Subcutaneous adipose tissue (tissue), 4 donors: Measurements from ENCODE around the gene PTTG1. TPM values are rescaled to one million over a fixed set of nuclear protein-coding genes. Genes with fewer than 3 reads are reported as not detected.

Experiments
- total RNA-seq, 4 donors: library from RNA; depleted of rRNA; stranded (reverse); fragments of >200 nt; gene quantifications; one replicate each; pipeline ENCODE4 v1.1.0, GENCODE V29; 2016
- TF ChIP-seq, protein P1 (sequence below): fragments of 450-650 bp; IDR thresholded peaks from one replicate; pipeline ENCODE4 v1.5.1; 2016; ENCODE audit warnings: low read depth, mild to moderate bottlenecking, control low read depth, antibody characterized with exemption, moderate library complexity

The PTTG1 gene
- total RNA-seq, 4 donors from 2014 or later, result 1.3 to 15.0 (median 6.8) TPM

DNA sequence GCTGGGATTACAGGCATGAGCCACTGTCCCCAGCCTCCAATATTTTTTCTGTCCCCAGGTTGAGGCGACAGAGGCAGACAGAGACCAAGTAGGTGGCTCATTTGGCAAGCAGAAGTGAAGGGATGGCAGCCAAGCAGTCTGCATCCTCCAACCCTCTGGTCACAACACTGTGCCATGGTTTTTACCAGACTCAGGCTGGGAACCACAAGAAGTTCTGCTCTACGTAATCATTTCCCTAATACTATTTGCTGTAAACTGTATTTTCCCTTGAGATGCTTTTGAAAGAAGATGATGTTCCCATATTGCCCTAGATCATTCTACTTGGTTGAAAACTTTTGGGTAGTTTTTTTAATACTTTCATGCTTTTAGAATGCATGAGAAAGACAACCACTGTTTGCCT, 40.5 kb downstream of the PTTG1 start:
- TF ChIP-seq, protein P1, sequence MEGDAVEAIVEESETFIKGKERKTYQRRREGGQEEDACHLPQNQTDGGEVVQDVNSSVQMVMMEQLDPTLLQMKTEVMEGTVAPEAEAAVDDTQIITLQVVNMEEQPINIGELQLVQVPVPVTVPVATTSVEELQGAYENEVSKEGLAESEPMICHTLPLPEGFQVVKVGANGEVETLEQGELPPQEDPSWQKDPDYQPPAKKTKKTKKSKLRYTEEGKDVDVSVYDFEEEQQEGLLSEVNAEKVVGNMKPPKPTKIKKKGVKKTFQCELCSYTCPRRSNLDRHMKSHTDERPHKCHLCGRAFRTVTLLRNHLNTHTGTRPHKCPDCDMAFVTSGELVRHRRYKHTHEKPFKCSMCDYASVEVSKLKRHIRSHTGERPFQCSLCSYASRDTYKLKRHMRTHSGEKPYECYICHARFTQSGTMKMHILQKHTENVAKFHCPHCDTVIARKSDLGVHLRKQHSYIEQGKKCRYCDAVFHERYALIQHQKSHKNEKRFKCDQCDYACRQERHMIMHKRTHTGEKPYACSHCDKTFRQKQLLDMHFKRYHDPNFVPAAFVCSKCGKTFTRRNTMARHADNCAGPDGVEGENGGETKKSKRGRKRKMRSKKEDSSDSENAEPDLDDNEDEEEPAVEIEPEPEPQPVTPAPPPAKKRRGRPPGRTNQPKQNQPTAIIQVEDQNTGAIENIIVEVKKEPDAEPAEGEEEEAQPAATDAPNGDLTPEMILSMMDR, result no peak

- TF ChIP-seq, protein P1, result no peak
Observed at GRCh38 chr5:160463227-160463626, 41.6 kb downstream of the PTTG1 start.

DNA sequence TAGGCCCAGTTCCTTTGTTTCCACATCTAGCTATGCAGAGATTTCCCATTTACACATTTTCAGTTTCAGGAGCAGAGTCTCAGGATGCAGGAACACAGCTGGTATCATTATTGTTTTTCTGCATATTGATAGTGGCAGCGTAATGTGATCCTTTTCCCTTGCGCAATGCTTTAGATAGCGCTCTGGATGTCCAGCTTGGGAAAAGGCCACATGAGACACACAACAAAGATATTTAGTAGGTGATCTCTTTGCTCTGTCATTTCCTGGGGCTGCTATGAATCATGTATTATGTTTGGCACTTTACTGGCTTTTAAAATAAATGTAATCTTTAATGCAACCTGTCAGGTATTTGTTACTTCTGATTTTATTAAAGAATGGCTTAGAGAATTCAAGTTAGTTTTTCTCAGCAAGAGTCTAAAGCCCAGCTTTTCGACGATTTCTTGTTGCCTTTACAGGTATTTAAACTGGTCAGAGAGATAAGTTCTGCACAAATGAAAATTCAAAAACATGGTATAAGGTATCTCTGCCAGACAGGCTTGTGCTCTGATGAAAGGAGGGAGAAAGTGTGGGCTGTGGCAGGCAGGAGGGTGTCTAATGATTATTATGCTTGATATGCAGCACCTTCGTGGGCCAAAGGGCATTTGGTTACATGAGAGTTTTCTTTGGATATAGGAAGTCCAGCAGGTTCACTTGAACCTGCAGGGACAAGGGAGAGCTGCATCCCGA, 42.2 kb downstream of the PTTG1 start:
- TF ChIP-seq, protein P1, result no peak

GRCh38 chr5:160464466-160464797, 42.8 kb downstream of the PTTG1 start:
- TF ChIP-seq, protein P1, result no peak

DNA sequence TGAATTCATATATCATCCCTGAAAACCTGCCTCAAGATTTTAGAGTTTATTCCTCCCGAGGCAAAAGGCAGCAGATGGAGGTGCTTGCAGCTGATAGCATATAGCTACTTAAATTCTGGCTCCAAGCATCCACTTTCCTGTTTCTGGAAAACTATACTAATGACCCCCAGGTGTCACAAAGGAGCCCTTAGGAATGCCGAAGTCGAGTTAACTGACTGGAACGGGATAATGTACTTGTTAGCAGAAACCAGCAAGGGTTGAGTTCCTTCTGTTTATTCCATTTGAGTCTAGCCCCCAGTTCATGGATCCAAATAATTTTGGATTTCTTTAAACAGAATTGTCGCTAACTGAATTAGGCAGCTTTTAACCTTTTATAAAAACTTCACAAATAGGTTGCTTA, 44.5 kb downstream of the PTTG1 start:
- TF ChIP-seq, protein P1, result no peak

DNA sequence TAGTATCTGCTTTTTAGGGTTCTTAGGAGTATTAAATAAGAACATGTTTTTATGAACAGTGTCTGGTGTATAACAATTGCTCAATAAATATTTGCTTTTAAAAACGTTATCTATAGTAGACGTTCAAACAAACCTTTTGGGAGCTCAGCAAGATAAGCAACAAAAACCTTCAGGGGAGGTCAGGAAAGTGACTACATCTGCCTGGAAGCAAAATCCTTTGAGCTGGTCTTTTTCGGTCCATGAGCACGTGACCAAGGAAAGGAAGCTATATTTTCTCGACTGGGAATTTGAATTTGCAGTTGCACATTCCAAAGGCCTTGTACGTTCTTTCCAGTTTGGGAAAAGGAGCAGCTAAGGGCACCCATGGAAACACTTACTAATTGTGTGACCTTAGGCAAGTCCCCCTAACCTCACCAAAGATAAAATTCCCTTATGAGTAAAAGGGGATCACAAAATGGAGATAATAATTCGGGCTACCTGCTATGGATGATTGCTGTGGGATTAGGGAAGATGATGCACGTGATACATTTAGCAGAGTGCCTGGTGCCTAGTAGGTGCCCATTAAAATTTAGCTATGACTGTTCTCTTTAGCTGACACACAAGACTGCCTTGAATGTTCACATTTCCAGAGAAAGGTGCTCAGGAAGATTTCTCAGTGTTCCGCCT, 45.4 kb downstream of the PTTG1 start:
- TF ChIP-seq, protein P1, result no peak

DNA sequence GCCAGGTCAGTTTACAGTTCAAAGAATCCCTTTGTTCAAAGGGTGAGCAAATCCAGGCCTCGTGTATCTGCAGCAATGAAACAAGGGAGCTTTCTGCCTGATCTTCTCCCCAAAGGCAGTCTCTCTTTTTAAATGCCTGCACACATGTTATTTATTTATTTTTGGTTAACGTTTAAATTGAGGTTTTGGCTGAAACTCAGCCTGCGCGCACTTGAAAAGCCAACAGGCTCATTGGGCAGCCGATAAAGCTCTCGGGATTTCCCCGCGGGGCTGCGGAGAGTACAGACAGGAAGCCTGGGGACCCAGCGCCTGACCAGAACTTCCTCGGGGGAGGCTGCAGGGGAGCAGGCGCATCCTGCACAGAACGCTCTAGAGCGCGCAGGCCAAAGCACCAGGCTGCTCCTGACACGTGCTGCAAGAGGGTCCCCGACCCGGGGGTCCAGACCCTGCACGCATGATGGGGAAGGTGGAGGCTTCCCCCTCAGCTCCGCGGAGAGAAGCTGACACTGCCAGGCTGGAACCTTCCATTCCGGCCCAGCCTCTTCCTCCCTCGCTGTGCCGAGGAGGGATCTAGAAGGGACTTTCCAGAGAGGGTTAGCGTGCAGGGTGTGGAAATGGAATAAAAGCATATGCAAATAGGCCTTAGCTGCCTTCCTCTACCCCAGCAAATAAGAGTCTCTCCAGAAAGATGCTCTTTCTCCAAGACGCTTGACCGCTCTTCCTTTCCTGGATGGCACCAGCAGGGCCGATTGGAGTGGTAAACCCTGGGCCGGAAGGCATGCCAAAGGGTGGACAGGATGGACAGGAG, 46.1 kb downstream of the PTTG1 start:
- TF ChIP-seq, protein P1, result no peak
